ENCODE measurements around the gene COBL.

The COBL gene

DNA sequence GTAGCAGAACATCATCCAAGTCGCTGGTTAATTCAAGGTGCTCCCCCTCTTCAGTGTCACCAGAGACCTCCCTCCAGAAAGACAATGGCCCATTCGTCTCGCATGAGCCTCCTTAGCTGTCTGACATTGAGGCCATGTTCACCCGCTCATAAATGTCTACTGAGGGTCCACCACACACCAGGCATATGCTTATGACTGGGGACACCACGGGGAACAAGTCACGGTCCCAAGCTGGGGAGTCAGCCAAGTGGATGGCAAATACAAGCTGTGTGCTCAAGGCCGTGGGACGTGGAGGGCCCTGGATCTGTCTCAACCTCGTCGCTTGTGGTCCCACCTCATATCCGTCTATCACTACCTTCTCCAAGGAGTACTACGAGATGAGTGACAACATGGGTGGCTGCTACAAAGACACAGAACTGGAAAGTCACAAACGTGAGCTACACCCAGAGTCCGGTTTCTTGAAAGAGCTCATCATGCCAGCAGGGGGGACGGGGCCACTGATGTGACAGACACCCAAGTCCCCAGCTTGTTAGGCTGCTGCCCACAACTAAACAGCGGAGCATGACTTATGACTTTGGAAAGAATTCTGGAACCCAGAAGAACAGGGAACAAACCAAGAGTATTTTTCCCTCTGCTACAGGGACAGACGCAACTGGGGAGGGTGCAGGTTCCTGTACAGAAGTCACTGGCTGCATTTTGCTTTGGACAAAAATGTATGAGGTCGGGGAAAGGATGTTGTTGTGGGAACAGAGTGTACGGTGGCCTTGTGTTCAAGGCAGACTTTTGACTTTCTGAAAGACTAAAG lies 189.6 kb downstream of the COBL start:
- TF ChIP-seq, protein P1, sequence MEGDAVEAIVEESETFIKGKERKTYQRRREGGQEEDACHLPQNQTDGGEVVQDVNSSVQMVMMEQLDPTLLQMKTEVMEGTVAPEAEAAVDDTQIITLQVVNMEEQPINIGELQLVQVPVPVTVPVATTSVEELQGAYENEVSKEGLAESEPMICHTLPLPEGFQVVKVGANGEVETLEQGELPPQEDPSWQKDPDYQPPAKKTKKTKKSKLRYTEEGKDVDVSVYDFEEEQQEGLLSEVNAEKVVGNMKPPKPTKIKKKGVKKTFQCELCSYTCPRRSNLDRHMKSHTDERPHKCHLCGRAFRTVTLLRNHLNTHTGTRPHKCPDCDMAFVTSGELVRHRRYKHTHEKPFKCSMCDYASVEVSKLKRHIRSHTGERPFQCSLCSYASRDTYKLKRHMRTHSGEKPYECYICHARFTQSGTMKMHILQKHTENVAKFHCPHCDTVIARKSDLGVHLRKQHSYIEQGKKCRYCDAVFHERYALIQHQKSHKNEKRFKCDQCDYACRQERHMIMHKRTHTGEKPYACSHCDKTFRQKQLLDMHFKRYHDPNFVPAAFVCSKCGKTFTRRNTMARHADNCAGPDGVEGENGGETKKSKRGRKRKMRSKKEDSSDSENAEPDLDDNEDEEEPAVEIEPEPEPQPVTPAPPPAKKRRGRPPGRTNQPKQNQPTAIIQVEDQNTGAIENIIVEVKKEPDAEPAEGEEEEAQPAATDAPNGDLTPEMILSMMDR (conservative IDR thresholded peaks at IDR 0.05; ENCODE audit: low read length): no peak
- TF ChIP-seq EZH2phosphoT487 (IDR thresholded peaks at IDR 0.05; ENCODE audit: borderline replicate concordance): no peak

DNA sequence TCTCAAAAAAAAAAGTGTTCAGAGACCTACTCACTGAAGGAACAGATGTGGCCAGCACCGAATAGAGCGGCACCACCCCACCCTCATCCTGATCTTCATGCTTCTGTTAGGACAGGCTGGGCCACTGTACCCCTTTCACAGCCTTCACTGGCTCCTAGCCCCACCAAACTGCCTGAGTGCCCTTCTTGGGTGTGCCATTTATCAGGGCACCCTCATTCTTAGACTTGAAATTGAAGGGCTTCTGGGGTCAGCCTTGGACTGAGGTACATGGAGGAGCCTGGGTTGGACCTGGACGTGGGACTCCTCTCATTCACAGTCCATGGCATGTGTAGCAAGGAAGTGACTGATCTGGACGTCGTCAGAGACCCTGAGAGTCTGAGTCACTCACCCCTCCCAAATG lies 190.3 kb downstream of the COBL start:
- Histone ChIP-seq H3K9ac (ENCODE audit: low read depth, low read length, poor library complexity, severe bottlenecking) (no peak overlapping the region), H3K9me3 (ENCODE audit: insufficient read depth, low read depth, low read length) (no peaks in the 10 kb centered on the region), H3K4me3 (ENCODE audit: low read length, poor library complexity, severe bottlenecking) (no peak overlapping the region), H3K4me1 (ENCODE audit: insufficient read depth, low read length, poor library complexity, severe bottlenecking) (peaks cover 48% of the 10 kb centered on the region), H2AFZ (ENCODE audit: low read length) (no peak overlapping the region), H3K36me3 (ENCODE audit: insufficient read depth, low read length) (no peaks in the 10 kb centered on the region), H4K20me1 (ENCODE audit: insufficient read depth, low read length, poor library complexity, severe bottlenecking) (no peaks in the 10 kb centered on the region), H3F3A (ENCODE audit: low read depth) (peaks cover 5% of the 10 kb centered on the region), H3K4me2 (ENCODE audit: low read depth, low read length, poor library complexity, severe bottlenecking) (no peak overlapping the region), H3K27me3 (ENCODE audit: insufficient read depth, low read length, poor library complexity, severe bottlenecking) (no peaks in the 10 kb centered on the region), H3K79me2 (ENCODE audit: insufficient read depth, low read length) (no peaks in the 10 kb centered on the region), H3K9me2 (replicated peaks; ENCODE audit: low read depth, low read length) (no peaks in the 10 kb centered on the region)
- TF ChIP-seq, protein P1 (conservative IDR thresholded peaks at IDR 0.05; ENCODE audit: low read length): no peak
- TF ChIP-seq EZH2phosphoT487 (IDR thresholded peaks at IDR 0.05; ENCODE audit: borderline replicate concordance): no peak

More for the DNA sequence above, 189.6 kb downstream of the COBL start:
- no peak overlapping the region for H3K9ac ChIP-seq (ENCODE audit: low read depth, low read length, poor library complexity, severe bottlenecking)
- no peaks in the 10 kb centered on the region for H4K20me1 ChIP-seq (ENCODE audit: insufficient read depth, low read length, poor library complexity, severe bottlenecking)
- H3K79me2 ChIP-seq (ENCODE audit: insufficient read depth, low read length): no peaks in the 10 kb centered on the region
- no peak overlapping the region for H2AFZ ChIP-seq (ENCODE audit: low read length)
- H3K9me3 ChIP-seq (ENCODE audit: insufficient read depth, low read depth, low read length): no peaks in the 10 kb centered on the region
- no peaks in the 10 kb centered on the region for H3K36me3 ChIP-seq (ENCODE audit: insufficient read depth, low read length)
- H3K9me2 ChIP-seq (replicated peaks; ENCODE audit: low read depth, low read length): no peaks in the 10 kb centered on the region
- H3K4me2 ChIP-seq (ENCODE audit: low read depth, low read length, poor library complexity, severe bottlenecking): no peak overlapping the region
- H3K4me1 ChIP-seq (ENCODE audit: insufficient read depth, low read length, poor library complexity, severe bottlenecking): peaks cover 41% of the 10 kb centered on the region
- H3K27me3 ChIP-seq (ENCODE audit: insufficient read depth, low read length, poor library complexity, severe bottlenecking): no peaks in the 10 kb centered on the region
- no peak overlapping the region for H3K4me3 ChIP-seq (ENCODE audit: low read length, poor library complexity, severe bottlenecking)
- no peaks in the 10 kb centered on the region for H3F3A ChIP-seq (ENCODE audit: low read depth)

DNA sequence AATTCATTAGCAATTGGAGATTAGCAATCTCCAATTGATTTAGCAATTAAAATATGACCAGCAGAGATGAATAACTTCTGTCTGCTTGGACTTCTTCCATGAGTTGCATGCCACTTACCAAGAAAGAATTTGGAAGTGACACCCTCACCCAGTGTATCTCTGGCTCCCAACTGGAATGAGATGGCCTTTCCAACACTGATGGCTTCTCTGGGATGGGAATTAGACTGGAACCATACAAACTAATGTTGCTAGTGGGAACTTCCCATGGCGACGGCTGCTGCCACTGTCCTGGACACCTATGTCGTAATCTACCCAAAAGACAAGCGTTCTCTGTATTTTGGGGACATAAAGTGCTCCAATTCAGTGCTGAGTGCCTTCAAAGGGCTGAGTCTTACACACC lies 192.3 kb downstream of the COBL start:
- Histone ChIP-seq H3K4me1 (ENCODE audit: insufficient read depth, low read length, poor library complexity, severe bottlenecking) (peaks cover 41% of the 10 kb centered on the region), H2AFZ (ENCODE audit: low read length) (no peak overlapping the region), H3K9me2 (replicated peaks; ENCODE audit: low read depth, low read length) (no peaks in the 10 kb centered on the region), H3K4me3 (ENCODE audit: low read length, poor library complexity, severe bottlenecking) (no peak overlapping the region), H3K36me3 (ENCODE audit: insufficient read depth, low read length) (no peaks in the 10 kb centered on the region), H3K9ac (ENCODE audit: low read depth, low read length, poor library complexity, severe bottlenecking) (no peak overlapping the region), H3K27me3 (ENCODE audit: insufficient read depth, low read length, poor library complexity, severe bottlenecking) (no peaks in the 10 kb centered on the region), H3K4me2 (ENCODE audit: low read depth, low read length, poor library complexity, severe bottlenecking) (no peak overlapping the region), H3K9me3 (ENCODE audit: insufficient read depth, low read depth, low read length) (no peaks in the 10 kb centered on the region), H4K20me1 (ENCODE audit: insufficient read depth, low read length, poor library complexity, severe bottlenecking) (no peaks in the 10 kb centered on the region), H3F3A (ENCODE audit: low read depth) (peaks cover 7% of the 10 kb centered on the region), H3K79me2 (ENCODE audit: insufficient read depth, low read length) (no peaks in the 10 kb centered on the region)
- TF ChIP-seq, protein P1 (conservative IDR thresholded peaks at IDR 0.05; ENCODE audit: low read length): no peak
- no peak for TF ChIP-seq EZH2phosphoT487 (IDR thresholded peaks at IDR 0.05; ENCODE audit: borderline replicate concordance)

Measured in Loucy (cell line).